GM12891 (cell line): Measurements from ENCODE around the gene MALSU1.

Experiments
- DNase-seq: peaks from one replicate; pipeline ENCODE4 v3.0.0; 2011; ENCODE audit warnings: low spot score; ENCODE audit not compliant: insufficient read length
- FAIRE-seq: peaks from 2 replicates; lab custom pipeline; 2011; peaks lifted over from hg19 to GRCh38; lab: Jason Lieb, UNC
- PAX5 ChIP-seq: IDR thresholded peaks from 2 replicates; pipeline ENCODE4 v1.6.1; 2011; ENCODE audit warnings: low read length, moderate library complexity, mild to moderate bottlenecking; ENCODE audit not compliant: insufficient read depth, severe bottlenecking
- POLR2A ChIP-seq: IDR thresholded peaks from 2 replicates; pipeline ENCODE4 v1.6.1; 2011; ENCODE audit warnings: low read depth, low read length, control low read depth
- POLR2AphosphoS5 ChIP-seq: IDR thresholded peaks from 2 replicates; pipeline ENCODE4 v1.6.1; 2011; ENCODE audit warnings: low read depth, low read length, control low read depth
- POU2F2 ChIP-seq: IDR thresholded peaks from 2 replicates; pipeline ENCODE4 v1.6.1; 2011; ENCODE audit warnings: low read depth, mild to moderate bottlenecking, control low read depth, low read length, moderate library complexity
- SPI1 ChIP-seq: IDR thresholded peaks from 2 replicates; pipeline ENCODE4 v1.6.1; 2011; ENCODE audit warnings: low read depth, low read length, control low read depth
- TAF1 ChIP-seq: IDR thresholded peaks from 2 replicates; pipeline ENCODE4 v1.6.1; 2011; ENCODE audit warnings: low read depth, low read length, control low read depth

MALSU1 gene

GRCh38 chr7:23334482-23335056 is 35.4 kb downstream of the MALSU1 start:
- FAIRE-seq = no peak
- DNase-seq = no peak

GRCh38 chr7:23335136-23335535 is 36.0 kb downstream of the MALSU1 start:
- DNase-seq = no peak
- TF ChIP-seq POLR2A (no peak), POLR2AphosphoS5 (no peak), TAF1 (no peak), POU2F2 (no peak), SPI1 (no peak), PAX5 (no peak)
- no peak for FAIRE-seq

More at GRCh38 chr7:23334482-23335056, 35.4 kb downstream of the MALSU1 start:
- TF ChIP-seq POLR2AphosphoS5 (no peak), SPI1 (no peak), POLR2A (no peak), PAX5 (no peak), POU2F2 (no peak), TAF1 (no peak)

- TF ChIP-seq SPI1 (no peak), POLR2AphosphoS5 (no peak), PAX5 (no peak), POU2F2 (no peak), POLR2A (no peak), TAF1 (no peak)
Measured at GRCh38 chr7:23335621-23336020, 36.5 kb downstream of the MALSU1 start.

GRCh38 chr7:23336086-23336485 is 36.9 kb downstream of the MALSU1 start:
- no peak for DNase-seq
- no peak for FAIRE-seq
- TF ChIP-seq TAF1 (no peak), POU2F2 (no peak), PAX5 (no peak), POLR2AphosphoS5 (no peak), SPI1 (no peak), POLR2A (no peak)

More at GRCh38 chr7:23335621-23336020, 36.5 kb downstream of the MALSU1 start:
- no peak for DNase-seq
- FAIRE-seq = no peak

- DNase-seq (no peak), FAIRE-seq (no peak)
- TF ChIP-seq POU2F2 (no peak), POLR2A (no peak), PAX5 (no peak), SPI1 (no peak), TAF1 (no peak), POLR2AphosphoS5 (no peak)
Measured at GRCh38 chr7:23336799-23337283, 37.7 kb downstream of the MALSU1 start.

GRCh38 chr7:23337374-23337773 is 38.2 kb downstream of the MALSU1 start:
- FAIRE-seq (no peak), DNase-seq (no peak)
- no peak for TF ChIP-seq SPI1
- no peak for TF ChIP-seq POLR2AphosphoS5

- FAIRE-seq (no peak), DNase-seq (no peak)
Measured at GRCh38 chr7:23338439-23338838, 39.3 kb downstream of the MALSU1 start.

GRCh38 chr7:23338863-23339262 is 39.7 kb downstream of the MALSU1 start:
- FAIRE-seq = no peak

More at GRCh38 chr7:23338439-23338838, 39.3 kb downstream of the MALSU1 start:
- TF ChIP-seq POLR2AphosphoS5 = no peak
- TF ChIP-seq SPI1 = no peak
- TF ChIP-seq POLR2A = no peak
- TF ChIP-seq TAF1 = no peak
- TF ChIP-seq PAX5 = no peak
- TF ChIP-seq POU2F2 = no peak

GRCh38 chr7:23341846-23342598 is 42.9 kb downstream of the MALSU1 start:
- TF ChIP-seq TAF1 (no peak), PAX5 (no peak), POLR2A (no peak), SPI1 (no peak), POU2F2 (no peak), POLR2AphosphoS5 (no peak)
- DNase-seq (no peak), FAIRE-seq (no peak)

More at GRCh38 chr7:23338863-23339262, 39.7 kb downstream of the MALSU1 start:
- TF ChIP-seq SPI1 = no peak
- TF ChIP-seq TAF1 = no peak
- TF ChIP-seq PAX5 = no peak
- TF ChIP-seq POLR2AphosphoS5 = no peak
- TF ChIP-seq POU2F2 = no peak
- TF ChIP-seq POLR2A = no peak
- DNase-seq = no peak
